Measurements from ENCODE around the gene MACROD2. TPM values are rescaled to one million over a fixed set of nuclear protein-coding genes. Genes with fewer than 3 reads are reported as not detected.
"Not testable (repeated sequence)": the region's sequence is repeated elsewhere in the genome, so short reads cannot be mapped to it uniquely, and the experiment has no call there.

Gene MACROD2
- total RNA-seq, 1 donor from 2014 or later: 0.40 TPM

GRCh38 chr20:14264869-14265268, 269.6 kb downstream of the MACROD2 start:
- DNase-seq (ENCODE audit: low read depth in 2 of 2): no peak

- no peak for DNase-seq (ENCODE audit: low read depth in 2 of 2)
Measured at GRCh38 chr20:14266246-14266645, 270.9 kb downstream of the MACROD2 start.

GRCh38 chr20:14270751-14271150, 275.4 kb downstream of the MACROD2 start:
- not testable (repeated sequence) for DNase-seq (ENCODE audit: low read depth in 2 of 2)

- no peak for DNase-seq (ENCODE audit: low read depth in 2 of 2)
Measured at GRCh38 chr20:14282140-14282539, 286.8 kb downstream of the MACROD2 start.

GRCh38 chr20:14284443-14284842, 289.1 kb downstream of the MACROD2 start:
- no peak for DNase-seq (ENCODE audit: low read depth in 2 of 2)

GRCh38 chr20:14288341-14289330, 293.3 kb downstream of the MACROD2 start:
- no peak for DNase-seq (ENCODE audit: low read depth in 2 of 2)

GRCh38 chr20:14291502-14291901, 296.2 kb downstream of the MACROD2 start:
- DNase-seq (ENCODE audit: low read depth in 2 of 2): no peak

GRCh38 chr20:14295238-14295637, 299.9 kb downstream of the MACROD2 start:
- peak in 1 of 2 donors; percentile 52 for DNase-seq (ENCODE audit: low read depth in 2 of 2)

GRCh38 chr20:14295770-14296309, 300.5 kb downstream of the MACROD2 start:
- DNase-seq (ENCODE audit: low read depth in 2 of 2): no peak

- DNase-seq (ENCODE audit: low read depth in 2 of 2): no peak
Measured at GRCh38 chr20:14299831-14300230, 304.5 kb downstream of the MACROD2 start.

GRCh38 chr20:14303106-14303505, 307.8 kb downstream of the MACROD2 start:
- no peak for DNase-seq (ENCODE audit: low read depth in 2 of 2)

- no peak for DNase-seq (ENCODE audit: low read depth in 2 of 2)
Measured at GRCh38 chr20:14303651-14304050, 308.3 kb downstream of the MACROD2 start.

GRCh38 chr20:14304472-14304871, 309.2 kb downstream of the MACROD2 start:
- no peak for DNase-seq (ENCODE audit: low read depth in 2 of 2)

GRCh38 chr20:14307956-14308355, 312.6 kb downstream of the MACROD2 start:
- DNase-seq (ENCODE audit: low read depth in 2 of 2): no peak

- DNase-seq (ENCODE audit: low read depth in 2 of 2): no peak
Measured at GRCh38 chr20:14310977-14311627, 315.8 kb downstream of the MACROD2 start.

- DNase-seq (ENCODE audit: low read depth in 2 of 2): no peak
Measured at GRCh38 chr20:14312001-14312400, 316.7 kb downstream of the MACROD2 start.

- DNase-seq (ENCODE audit: low read depth in 2 of 2): no peak
Measured at GRCh38 chr20:14313341-14314020, 318.2 kb downstream of the MACROD2 start.

- DNase-seq (ENCODE audit: low read depth in 2 of 2): no peak
Measured at GRCh38 chr20:14319704-14320103, 324.4 kb downstream of the MACROD2 start.

- DNase-seq (ENCODE audit: low read depth in 2 of 2): peak in 1 of 2 donors; percentile 34
Measured at GRCh38 chr20:14331646-14332045, 336.3 kb downstream of the MACROD2 start.

GRCh38 chr20:14332866-14333265, 337.6 kb downstream of the MACROD2 start:
- DNase-seq (ENCODE audit: low read depth in 2 of 2): peak in 1 of 2 donors; percentile 19

- DNase-seq (ENCODE audit: low read depth in 2 of 2): peak in 1 of 2 donors; percentile 15
Measured at GRCh38 chr20:14333721-14334120, 338.4 kb downstream of the MACROD2 start.

Data from lung microvascular endothelial cell (primary cell).